Kidney epithelial cell (primary cell): Measurements from ENCODE around the gene ZBTB25. TPM values are rescaled to one million over a fixed set of nuclear protein-coding genes. Genes with fewer than 3 reads are reported as not detected.

Experiments
- DNase-seq: peaks from one replicate; pipeline ENCODE4 v3.0.0-alpha.2; 2010; ENCODE audit warnings: low read depth
- H3K27me3 ChIP-seq: 2 replicates; pipeline ENCODE4 v1.6.0; 2011; ENCODE audit warnings: low read length; ENCODE audit not compliant: control insufficient read depth, insufficient read depth
- H3K36me3 ChIP-seq: 2 replicates; pipeline ENCODE4 v1.5.1; 2011; ENCODE audit warnings: low read length; ENCODE audit not compliant: control insufficient read depth, insufficient read depth
- H3K4me3 ChIP-seq: 2 replicates; pipeline ENCODE4 v1.5.1; 2011; ENCODE audit warnings: low read depth, mild to moderate bottlenecking, control low read depth, low read length
- total RNA-seq: library from RNA; depleted of rRNA; stranded (reverse); fragments of >200 nt; gene quantifications from 2 replicates; pipeline ENCODE4 v1.2.3, GENCODE V29; 2015
- TF ChIP-seq, protein P1 (sequence below): IDR thresholded peaks from 2 replicates; pipeline ENCODE4 v1.5.1; 2011; ENCODE audit warnings: mild to moderate bottlenecking, moderate library complexity, low read length, control low read depth, inconsistent platforms; ENCODE audit not compliant: insufficient read depth, poor library complexity, severe bottlenecking

ZBTB25 gene
- total RNA-seq, 1 donor from 2014 or later = 7.4 TPM

- DNase-seq = no peak
- H3K36me3 ChIP-seq = no peaks in the 10 kb centered on the region
- H3K4me3 ChIP-seq = no peak overlapping the region
- H3K27me3 ChIP-seq = peaks cover 10% of the 10 kb centered on the region
- TF ChIP-seq, protein P1, sequence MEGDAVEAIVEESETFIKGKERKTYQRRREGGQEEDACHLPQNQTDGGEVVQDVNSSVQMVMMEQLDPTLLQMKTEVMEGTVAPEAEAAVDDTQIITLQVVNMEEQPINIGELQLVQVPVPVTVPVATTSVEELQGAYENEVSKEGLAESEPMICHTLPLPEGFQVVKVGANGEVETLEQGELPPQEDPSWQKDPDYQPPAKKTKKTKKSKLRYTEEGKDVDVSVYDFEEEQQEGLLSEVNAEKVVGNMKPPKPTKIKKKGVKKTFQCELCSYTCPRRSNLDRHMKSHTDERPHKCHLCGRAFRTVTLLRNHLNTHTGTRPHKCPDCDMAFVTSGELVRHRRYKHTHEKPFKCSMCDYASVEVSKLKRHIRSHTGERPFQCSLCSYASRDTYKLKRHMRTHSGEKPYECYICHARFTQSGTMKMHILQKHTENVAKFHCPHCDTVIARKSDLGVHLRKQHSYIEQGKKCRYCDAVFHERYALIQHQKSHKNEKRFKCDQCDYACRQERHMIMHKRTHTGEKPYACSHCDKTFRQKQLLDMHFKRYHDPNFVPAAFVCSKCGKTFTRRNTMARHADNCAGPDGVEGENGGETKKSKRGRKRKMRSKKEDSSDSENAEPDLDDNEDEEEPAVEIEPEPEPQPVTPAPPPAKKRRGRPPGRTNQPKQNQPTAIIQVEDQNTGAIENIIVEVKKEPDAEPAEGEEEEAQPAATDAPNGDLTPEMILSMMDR = no peak
These were observed 33.0 kb upstream of the ZBTB25 start for GRCh38 chr14:64536488-64537245.

DNA sequence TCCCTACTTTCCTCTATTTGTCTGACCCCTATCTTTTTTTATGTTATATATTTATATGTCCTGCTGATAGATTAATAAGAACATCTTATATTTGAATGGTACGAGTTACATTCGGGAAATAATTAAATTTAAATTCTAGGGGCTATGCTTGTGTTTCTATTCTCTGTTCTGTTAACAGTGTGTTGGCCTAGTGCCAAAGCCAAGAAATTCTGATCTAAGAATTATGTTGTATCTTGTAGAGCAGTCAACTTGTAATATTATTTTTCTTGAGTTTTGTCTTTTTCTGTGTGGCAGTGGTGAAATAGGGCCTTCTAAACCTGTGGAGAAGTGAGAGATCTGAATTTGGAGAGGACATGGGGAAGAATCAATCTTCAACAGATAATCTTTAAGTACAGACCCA is 27.9 kb upstream of the ZBTB25 start:
- peaks cover 1% of the 10 kb centered on the region for H3K36me3 ChIP-seq
- no peak overlapping the region for H3K4me3 ChIP-seq
- TF ChIP-seq, protein P1 = no peak
- no peak for DNase-seq
- no peaks in the 10 kb centered on the region for H3K27me3 ChIP-seq

GRCh38 chr14:64525354-64525753 is 21.7 kb upstream of the ZBTB25 start:
- Histone ChIP-seq H3K4me3 (no peak overlapping the region), H3K27me3 (no peaks in the 10 kb centered on the region), H3K36me3 (peaks cover 1% of the 10 kb centered on the region)
- DNase-seq = no peak
- TF ChIP-seq, protein P1 = no peak

DNA sequence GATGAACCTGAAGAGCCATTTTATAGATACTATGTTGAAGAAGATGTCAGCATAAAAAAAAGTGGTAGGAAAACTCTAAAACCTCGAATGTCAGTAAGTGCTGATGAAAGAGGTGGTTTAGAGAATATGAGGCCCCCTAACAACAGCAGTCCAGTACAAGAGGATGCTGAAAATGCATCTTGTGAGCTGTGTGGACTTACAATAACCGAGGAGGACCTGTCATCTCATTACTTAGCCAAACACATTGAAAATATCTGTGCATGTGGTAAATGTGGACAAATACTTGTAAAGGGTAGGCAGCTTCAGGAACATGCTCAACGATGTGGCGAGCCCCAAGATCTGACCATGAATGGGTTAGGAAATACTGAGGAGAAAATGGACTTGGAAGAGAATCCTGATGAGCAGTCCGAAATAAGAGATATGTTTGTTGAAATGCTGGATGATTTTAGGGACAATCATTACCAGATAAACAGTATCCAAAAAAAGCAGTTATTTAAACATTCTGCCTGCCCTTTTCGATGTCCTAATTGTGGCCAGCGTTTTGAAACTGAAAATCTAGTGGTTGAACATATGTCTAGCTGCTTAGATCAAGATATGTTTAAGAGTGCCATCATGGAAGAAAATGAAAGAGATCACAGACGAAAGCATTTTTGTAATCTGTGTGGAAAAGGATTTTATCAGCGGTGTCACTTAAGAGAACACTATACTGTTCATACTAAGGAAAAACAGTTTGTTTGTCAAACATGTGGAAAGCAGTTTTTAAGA is 19.1 kb upstream of the ZBTB25 start:
- TF ChIP-seq, protein P1 = no peak
- H3K27me3 ChIP-seq = no peaks in the 10 kb centered on the region
- no peak overlapping the region for H3K4me3 ChIP-seq
- no peaks in the 10 kb centered on the region for H3K36me3 ChIP-seq
- DNase-seq = no peak

GRCh38 chr14:64520699-64521098 is 17.1 kb upstream of the ZBTB25 start:
- no peak overlapping the region for H3K4me3 ChIP-seq
- no peaks in the 10 kb centered on the region for H3K36me3 ChIP-seq
- no peaks in the 10 kb centered on the region for H3K27me3 ChIP-seq
- no peak for DNase-seq
- TF ChIP-seq, protein P1 = no peak
